Activated naive CD4-positive, alpha-beta T cell treated with anti-CD3 and anti-CD28 coated beads, Interleukin-2, amount 50 U/mL, for 16 hours (primary cell): ENCODE results near the gene NLRP5.
"Not testable (repeated sequence)": the region's sequence is repeated elsewhere in the genome, so short reads cannot be mapped to it uniquely, and the experiment has no call there.

Experiments used
- DNase-seq: peaks from one replicate; pipeline ENCODE4 v3.0.0-alpha.2; 2020

NLRP5 gene

DNA sequence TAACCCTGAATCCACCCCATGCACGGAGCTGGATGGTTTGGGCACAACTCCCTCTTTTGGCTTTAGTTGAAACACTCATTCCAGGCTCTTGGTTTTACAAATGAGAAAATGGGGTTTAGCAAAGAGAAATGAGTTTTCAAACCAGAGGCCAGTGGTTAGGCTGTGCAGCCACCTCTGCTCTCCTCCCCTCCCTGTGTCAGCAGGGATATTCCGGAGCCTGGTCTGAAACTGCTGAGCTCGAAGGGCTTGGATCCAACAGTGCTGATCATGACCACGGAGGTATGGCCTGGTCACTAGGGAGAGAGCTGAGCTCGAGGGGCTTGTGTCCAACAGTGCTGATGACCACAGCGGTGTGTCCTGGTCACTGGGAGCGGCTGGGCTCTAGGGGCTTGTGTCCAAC, 93.0 kb downstream of the NLRP5 start:
- DNase-seq = no peak

GRCh38 chr19:56080669-56081401, 94.3 kb downstream of the NLRP5 start:
- DNase-seq = peak; percentile 68

DNA sequence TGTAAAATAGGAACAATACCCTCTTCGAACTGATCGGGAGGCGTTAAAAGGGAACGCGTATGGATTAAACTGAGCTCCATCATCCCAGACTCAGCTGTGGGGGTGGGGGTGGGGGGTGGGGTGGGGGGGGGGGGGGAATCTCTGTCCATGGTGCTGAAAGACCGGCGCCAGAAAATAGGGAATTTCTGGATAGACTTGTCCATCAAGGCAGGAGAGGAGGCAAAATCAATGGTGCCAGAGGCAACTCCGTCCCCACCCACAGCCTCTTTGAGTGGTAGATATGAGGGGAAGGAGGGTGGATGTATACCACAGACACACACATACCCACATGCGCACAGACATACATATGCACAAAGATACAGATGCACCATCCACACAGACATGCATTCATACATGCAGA, 97.1 kb downstream of the NLRP5 start:
- DNase-seq = no peak

- no peak for DNase-seq
These were observed 98.4 kb downstream of the NLRP5 start for GRCh38 chr19:56084835-56085536.

DNA sequence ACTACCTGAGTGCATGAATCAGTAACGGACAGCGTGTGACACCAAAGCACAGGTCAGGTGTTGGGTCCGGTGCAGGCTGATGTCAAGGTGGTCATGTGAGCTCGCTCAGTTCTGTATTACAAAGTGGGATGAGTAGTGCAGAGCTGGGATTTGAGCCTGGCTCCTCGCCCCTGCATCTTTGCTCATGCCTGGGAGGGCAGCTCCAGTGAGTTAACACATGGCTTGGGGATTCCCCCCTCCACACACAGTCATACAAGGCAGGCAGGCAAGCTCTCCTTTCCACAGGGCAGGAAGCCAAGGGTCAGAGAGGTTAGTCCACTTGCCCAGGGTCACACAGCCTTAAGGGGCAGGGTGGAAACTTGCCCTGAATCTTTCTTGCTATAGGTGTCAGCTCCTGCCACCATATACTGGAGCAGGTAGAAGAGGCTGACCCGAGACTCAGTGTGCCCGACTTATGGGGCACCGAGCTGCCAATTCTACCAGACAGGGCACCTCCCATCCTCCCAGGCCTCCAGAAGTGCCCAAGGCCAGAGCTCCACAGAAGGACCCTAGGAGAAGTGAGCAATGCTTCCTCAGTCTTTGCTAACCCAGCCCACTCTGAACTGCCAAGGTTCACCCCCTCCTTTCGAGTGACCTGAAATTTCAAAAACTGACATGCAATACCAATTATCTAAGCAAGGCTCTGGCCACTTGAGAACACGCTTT, 99.1 kb downstream of the NLRP5 start:
- no peak for DNase-seq

DNA sequence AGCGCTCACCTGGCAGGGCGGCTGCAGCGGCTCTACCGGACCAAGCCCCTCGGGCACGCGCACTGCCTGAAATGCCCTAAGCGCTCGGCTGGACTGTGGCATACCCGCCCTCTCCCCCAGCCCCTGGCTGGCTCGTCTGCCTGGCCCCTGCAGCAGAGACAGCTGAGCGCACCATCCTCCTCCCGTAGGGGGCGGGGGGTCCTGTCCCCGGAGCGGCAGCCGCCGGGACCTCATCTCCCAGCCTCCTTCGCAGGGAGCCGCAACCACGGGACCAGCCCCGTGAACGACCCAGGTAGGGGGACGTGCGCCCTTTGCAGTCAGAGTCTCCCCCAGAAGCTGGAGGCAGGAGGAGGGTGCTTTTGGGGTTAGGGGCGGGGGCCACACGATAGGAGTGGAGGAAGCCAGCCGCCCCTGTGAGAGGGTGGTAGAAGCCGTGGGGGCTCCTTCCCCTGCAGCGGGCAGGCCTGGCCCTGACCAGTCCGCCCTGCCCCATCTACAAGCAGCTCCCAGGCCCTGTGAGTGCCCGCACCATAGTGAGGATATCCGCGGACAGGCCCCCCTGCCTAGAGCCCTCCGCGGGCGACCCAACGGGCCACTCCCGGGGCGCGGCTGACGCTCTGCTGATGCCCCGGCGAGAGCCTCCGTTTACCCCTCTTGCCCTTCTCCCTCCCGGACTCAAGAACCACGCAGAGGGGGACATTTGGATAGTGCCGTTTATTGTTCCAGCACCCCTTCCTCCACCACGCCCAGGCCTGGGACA, 100.3 kb downstream of the NLRP5 start:
- no peak for DNase-seq

DNA sequence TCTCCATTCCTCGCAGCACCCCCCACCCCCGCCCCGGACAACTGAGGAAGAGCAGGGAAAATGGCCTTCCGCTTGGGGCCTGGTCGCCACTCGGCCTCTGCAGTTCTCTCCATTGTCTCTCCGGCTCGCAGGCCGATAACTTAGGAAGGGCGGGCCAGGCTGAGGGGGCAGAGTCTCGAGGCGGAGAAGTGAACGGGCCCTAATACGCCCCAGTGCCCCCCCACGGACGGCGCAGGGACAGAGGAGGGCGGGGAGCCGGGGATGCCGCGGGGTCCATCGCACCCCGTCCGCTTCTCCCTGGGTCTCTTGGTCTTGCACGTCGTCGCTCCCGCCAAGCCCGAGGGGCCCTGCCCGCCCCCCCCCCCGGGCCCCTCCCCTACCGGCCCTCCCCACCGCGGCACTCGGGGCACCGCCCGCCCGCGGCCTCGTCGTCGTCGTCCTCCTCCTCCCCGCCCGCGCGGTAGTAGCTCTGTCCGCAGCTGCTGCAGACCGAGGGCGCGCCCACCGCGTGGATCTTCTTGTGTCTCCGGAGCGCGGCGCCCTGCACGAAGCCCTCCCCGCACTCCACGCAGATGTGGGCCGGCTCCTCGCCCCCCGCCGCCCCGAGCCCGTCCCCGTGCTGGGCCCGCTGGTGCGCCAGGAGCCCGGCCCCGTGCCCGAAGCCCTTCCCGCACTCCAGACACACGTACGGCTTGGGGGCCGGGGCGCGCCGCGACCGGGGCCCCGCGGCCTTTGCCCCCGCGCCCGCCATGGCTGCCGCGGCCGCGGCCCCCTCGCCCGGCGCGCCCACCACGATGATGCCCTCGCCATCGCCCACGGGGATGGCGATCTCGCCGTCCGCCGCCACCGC, 101.3 kb downstream of the NLRP5 start:
- no peak for DNase-seq

- DNase-seq = no peak
These were observed 102.1 kb downstream of the NLRP5 start for GRCh38 chr19:56088497-56089215.

- DNase-seq = no peak
These were observed 102.8 kb downstream of the NLRP5 start for GRCh38 chr19:56089344-56089743.

- no peak for DNase-seq
These were observed 104.5 kb downstream of the NLRP5 start for GRCh38 chr19:56091066-56091490.

GRCh38 chr19:56091751-56092546, 105.4 kb downstream of the NLRP5 start:
- no peak for DNase-seq

DNA sequence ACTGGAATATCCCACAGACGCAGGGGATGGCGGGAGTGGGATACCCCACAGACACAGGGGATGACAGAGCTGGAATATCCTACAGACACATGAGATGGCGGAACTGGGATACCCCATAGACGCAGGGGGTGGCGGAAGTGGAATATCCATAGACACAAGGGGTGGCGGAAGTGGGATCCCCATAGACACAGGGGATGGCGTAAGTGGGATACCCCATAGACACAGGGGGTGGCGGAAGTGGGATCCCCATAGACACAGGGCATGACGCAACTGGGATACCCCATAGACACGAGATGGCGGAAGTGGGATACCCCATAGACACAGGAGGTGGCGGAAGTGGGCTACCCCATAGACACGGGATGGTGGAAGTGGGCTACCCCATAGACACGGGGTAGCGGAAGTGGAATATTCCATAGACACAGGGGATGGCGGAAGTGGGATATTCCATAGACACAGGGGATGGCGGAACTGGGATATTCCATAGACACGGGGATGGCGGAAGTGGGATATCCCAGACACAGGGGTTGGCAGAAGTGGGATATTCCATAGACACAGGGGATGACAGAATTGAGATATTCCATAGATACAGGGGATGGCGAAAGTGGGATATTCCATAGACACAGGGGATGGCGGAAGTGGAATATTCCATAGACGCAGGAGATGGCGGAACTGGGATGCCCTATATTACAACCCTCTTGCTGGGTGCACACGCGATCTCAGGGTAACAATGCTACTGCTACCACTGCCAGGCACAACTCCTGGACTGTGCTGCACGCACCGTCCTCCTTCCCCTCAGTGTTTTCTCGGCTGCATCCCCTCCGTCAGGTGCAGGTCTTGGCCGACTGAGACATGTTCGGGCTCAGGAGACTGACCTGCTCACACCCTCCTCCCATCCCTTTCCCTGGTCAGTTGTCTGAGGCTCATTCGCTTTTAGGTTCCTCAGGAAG, 106.4 kb downstream of the NLRP5 start:
- no peak for DNase-seq

- no peak for DNase-seq
These were observed 107.9 kb downstream of the NLRP5 start for GRCh38 chr19:56094449-56094848.

GRCh38 chr19:56096665-56097064, 110.1 kb downstream of the NLRP5 start:
- no peak for DNase-seq

- no peak for DNase-seq
These were observed 110.7 kb downstream of the NLRP5 start for GRCh38 chr19:56097306-56097705.

- no peak for DNase-seq
These were observed 111.2 kb downstream of the NLRP5 start for GRCh38 chr19:56097776-56098175.

- DNase-seq = not testable (repeated sequence)
These were observed 111.7 kb downstream of the NLRP5 start for GRCh38 chr19:56098237-56098636.

- no peak for DNase-seq
These were observed 112.4 kb downstream of the NLRP5 start for GRCh38 chr19:56098731-56099568.
